ENCODE measurements around the gene GTPBP3. TPM values are rescaled to one million over a fixed set of nuclear protein-coding genes. Genes with fewer than 3 reads are reported as not detected.
A peak's percentile ranks its signal among the peaks of the same experiment; 100 is the strongest.

Gene GTPBP3
- total and polyA plus RNA-seq, 9 of the 15 experiments (the other 6 are each of a cell fraction or from before 2014, with no cell fraction given), result 4.9 to 124 (median 22.6) TPM

DNA sequence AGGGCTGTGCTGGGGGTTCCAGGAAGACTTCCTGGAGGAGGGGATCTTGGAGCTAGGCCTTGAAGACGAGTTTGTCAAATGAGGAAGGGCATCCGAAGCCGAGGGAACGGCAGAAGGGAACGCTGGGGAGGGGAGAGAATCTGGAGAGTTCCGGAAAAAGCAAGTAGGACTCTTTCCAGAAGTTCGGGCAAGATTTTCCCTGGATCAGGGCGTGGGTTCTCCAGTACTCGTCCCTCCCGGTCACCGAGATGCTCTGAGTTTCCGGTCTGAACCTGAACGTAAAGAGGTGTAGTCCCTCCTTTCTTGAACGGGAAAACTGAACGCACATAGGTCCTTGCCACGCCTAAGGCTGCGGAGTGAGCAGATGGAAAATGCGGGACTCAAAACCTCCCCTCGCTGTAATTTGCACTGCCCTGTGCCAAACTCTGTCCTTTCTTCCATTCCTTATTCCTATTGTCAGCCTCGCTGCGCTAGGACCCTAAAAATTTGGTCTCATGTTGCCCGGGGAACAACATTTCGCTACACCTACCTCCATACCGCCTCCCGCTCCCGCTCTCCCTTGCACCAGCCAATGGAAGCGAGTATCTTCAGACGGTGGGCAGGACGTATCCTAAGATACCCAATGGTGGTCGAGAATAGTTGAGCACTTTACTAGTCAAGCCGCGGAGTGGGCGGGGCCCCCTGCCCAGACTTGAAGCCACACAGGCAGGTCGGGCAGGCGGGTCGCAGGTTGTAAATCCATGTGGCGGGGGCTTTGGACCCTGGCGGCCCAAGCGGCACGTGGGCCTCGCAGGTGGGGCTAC lies at the start of gene GTPBP3 (continued):
- TF ChIP-seq E2F8 (IDR thresholded peaks at IDR 0.05; ENCODE audit: low read depth, partially characterized antibody) (peak; percentile 96), BCOR (IDR thresholded peaks at IDR 0.05) (peak; percentile 99), NR3C1 (CRISPR knock-in tag; IDR thresholded peaks at IDR 0.05) (no peak), SAFB (IDR thresholded peaks at IDR 0.05; ENCODE audit: borderline replicate concordance, low read depth, low read length) (no peak), HDAC2 (IDR thresholded peaks at IDR 0.05) (peak; percentile 98), DMBX1 (CRISPR knock-in tag; IDR thresholded peaks at IDR 0.05; ENCODE audit: borderline replicate concordance) (peak; percentile 34; the same call in 1 of the 2 replicates), ETV1 (tag; conservative IDR thresholded peaks at IDR 0.05; ENCODE audit: low read depth) (peak; percentile 93), TEAD4 (IDR thresholded peaks at IDR 0.05; ENCODE audit: low read length) (peak; percentile 61), TEAD4 (CRISPR knock-in tag; IDR thresholded peaks at IDR 0.05; ENCODE audit: borderline replicate concordance) (no peak), CREB1 (IDR thresholded peaks at IDR 0.05) (peak; percentile 78), CREB1 (CRISPR knock-in tag; IDR thresholded peaks at IDR 0.05) (peak; percentile 78), FOXM1 (IDR thresholded peaks at IDR 0.05; ENCODE audit: low read depth) (peak; percentile 80), FOXM1 (CRISPR knock-in tag; IDR thresholded peaks at IDR 0.05; ENCODE audit: low read depth) (no peak), TCF7L2 (IDR thresholded peaks at IDR 0.05; ENCODE audit: low read depth, low read length) (0 out of 2 replicates have a peak, but pooled peaks have one; percentile 30), POLR2AphosphoS2 (IDR thresholded peaks at IDR 0.05; ENCODE audit: low read length) (peak; percentile 54; the same call in 1 of the 2 replicates), ZNF444 (CRISPR knock-in tag; IDR thresholded peaks at IDR 0.05) (no peak)
- TF ChIP-seq, protein P1, sequence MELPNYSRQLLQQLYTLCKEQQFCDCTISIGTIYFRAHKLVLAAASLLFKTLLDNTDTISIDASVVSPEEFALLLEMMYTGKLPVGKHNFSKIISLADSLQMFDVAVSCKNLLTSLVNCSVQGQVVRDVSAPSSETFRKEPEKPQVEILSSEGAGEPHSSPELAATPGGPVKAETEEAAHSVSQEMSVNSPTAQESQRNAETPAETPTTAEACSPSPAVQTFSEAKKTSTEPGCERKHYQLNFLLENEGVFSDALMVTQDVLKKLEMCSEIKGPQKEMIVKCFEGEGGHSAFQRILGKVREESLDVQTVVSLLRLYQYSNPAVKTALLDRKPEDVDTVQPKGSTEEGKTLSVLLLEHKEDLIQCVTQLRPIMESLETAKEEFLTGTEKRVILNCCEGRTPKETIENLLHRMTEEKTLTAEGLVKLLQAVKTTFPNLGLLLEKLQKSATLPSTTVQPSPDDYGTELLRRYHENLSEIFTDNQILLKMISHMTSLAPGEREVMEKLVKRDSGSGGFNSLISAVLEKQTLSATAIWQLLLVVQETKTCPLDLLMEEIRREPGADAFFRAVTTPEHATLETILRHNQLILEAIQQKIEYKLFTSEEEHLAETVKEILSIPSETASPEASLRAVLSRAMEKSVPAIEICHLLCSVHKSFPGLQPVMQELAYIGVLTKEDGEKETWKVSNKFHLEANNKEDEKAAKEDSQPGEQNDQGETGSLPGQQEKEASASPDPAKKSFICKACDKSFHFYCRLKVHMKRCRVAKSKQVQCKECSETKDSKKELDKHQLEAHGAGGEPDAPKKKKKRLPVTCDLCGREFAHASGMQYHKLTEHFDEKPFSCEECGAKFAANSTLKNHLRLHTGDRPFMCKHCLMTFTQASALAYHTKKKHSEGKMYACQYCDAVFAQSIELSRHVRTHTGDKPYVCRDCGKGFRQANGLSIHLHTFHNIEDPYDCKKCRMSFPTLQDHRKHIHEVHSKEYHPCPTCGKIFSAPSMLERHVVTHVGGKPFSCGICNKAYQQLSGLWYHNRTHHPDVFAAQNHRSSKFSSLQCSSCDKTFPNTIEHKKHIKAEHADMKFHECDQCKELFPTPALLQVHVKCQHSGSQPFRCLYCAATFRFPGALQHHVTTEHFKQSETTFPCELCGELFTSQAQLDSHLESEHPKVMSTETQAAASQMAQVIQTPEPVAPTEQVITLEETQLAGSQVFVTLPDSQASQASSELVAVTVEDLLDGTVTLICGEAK (IDR thresholded peaks at IDR 0.05), result peak; percentile 99
- TF ChIP-seq, protein P1 (CRISPR knock-in tag; IDR thresholded peaks at IDR 0.05), result no peak
